ENCODE measurements around the gene MAN2B2. TPM values are rescaled to one million over a fixed set of nuclear protein-coding genes. Genes with fewer than 3 reads are reported as not detected.
A peak's percentile ranks its signal among the peaks of the same experiment; 100 is the strongest.

The MAN2B2 gene
- total RNA-seq, 1 donor from 2014 or later = 4.7 TPM

GRCh38 chr4:6565691-6566390, 9.1 kb upstream of the MAN2B2 start:
- DNase-seq (ENCODE audit: low read depth) (peak; percentile 69), FAIRE-seq (peak; percentile 76)
- Histone ChIP-seq H3K36me3 (ENCODE audit: control insufficient read depth, insufficient read depth, low read length) (no peaks in the 10 kb centered on the region), H3K4me3 (ENCODE audit: low read depth, low read length) (no peak overlapping the region), H3K27me3 (ENCODE audit: control insufficient read depth, insufficient read depth, low read length) (peaks cover 2% of the 10 kb centered on the region)
- TF ChIP-seq, protein P1, sequence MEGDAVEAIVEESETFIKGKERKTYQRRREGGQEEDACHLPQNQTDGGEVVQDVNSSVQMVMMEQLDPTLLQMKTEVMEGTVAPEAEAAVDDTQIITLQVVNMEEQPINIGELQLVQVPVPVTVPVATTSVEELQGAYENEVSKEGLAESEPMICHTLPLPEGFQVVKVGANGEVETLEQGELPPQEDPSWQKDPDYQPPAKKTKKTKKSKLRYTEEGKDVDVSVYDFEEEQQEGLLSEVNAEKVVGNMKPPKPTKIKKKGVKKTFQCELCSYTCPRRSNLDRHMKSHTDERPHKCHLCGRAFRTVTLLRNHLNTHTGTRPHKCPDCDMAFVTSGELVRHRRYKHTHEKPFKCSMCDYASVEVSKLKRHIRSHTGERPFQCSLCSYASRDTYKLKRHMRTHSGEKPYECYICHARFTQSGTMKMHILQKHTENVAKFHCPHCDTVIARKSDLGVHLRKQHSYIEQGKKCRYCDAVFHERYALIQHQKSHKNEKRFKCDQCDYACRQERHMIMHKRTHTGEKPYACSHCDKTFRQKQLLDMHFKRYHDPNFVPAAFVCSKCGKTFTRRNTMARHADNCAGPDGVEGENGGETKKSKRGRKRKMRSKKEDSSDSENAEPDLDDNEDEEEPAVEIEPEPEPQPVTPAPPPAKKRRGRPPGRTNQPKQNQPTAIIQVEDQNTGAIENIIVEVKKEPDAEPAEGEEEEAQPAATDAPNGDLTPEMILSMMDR (IDR thresholded peaks at IDR 0.05; ENCODE audit: insufficient read depth, low read length, severe bottlenecking) = no peak

DNA sequence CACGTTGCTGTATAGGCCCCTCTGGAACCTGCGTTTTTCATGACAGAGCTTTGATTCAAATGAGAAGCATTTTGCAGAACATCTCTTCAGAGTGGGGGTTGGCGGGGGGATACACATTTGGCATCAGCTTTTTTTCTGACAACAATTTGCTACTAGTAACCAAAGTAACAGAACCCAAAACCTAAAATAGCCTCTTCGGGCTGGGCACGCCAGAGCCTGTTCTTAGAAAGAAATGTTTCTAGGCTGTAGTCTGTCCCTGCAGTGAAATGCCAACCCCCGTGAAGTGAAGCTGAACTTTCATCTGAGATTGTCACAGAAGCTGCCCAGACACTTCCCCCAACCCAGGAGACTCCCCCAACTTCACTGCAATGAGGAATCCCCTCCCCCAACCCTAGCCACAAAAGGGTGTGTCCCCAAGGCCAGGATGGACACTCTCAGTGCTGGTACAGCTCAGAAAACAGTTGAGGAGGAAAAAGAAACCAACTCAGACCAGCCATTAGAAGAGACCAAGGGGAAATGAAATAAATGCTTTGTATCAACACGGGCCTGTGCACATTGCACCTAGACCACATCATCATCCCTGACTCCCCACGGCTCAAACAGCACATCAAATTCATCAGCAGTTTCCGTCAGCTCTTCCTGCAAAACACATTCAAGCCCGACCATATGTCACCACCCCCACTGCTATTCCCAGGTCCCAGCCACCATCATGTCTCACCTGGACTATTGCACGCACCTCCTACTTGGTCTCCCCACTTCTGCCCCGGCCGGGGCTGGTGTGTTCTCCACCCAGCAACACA, 8.4 kb upstream of the MAN2B2 start:
- Histone ChIP-seq H3K4me3 (ENCODE audit: low read depth, low read length) (no peak overlapping the region), H3K36me3 (ENCODE audit: control insufficient read depth, insufficient read depth, low read length) (no peaks in the 10 kb centered on the region), H3K27me3 (ENCODE audit: control insufficient read depth, insufficient read depth, low read length) (peaks cover 2% of the 10 kb centered on the region)
- TF ChIP-seq, protein P1 (IDR thresholded peaks at IDR 0.05; ENCODE audit: insufficient read depth, low read length, severe bottlenecking) = no peak
- DNase-seq (ENCODE audit: low read depth) (no peak), FAIRE-seq (no peak)

DNA sequence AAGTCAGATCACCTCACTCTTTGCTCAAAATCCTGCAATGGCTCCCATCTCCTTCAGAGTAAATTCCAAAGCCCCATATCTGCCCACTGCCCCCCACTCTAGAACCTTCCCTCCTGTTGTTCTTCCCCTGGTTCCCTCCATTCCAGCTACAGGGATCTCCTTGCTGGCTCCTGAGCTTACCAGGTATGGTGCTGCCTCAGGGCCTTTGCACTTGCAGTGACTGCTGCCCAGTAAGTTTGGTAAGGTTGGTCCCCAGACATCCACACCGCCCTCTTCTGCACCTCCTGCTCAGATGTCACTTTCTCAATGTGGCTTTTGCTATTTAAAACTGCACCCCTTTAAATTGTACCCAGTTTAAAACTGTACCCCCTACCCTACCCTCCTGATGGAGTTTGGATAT, 7.8 kb upstream of the MAN2B2 start:
- H3K27me3 ChIP-seq (ENCODE audit: control insufficient read depth, insufficient read depth, low read length) = no peaks in the 10 kb centered on the region
- TF ChIP-seq, protein P1 (IDR thresholded peaks at IDR 0.05; ENCODE audit: insufficient read depth, low read length, severe bottlenecking) = no peak
- no peak for FAIRE-seq

DNA sequence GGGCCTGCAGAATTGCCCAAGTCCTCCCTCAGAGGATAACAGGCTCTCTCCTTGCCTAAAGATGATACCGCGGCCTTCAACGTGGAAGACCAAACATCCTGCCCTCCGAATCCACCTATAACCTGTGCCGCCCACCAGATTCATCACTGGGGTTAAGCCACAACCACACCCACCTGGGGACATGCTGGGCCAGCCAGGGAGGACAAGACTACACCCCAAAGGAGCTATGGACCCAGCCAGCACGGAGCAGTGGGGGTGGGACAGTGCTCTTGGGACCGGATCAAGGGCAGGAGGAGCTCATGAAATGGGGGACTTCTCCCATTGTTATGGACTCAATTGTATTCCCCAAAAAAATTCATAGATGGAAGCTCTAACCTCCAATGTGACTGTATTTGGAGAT, 6.8 kb upstream of the MAN2B2 start:
- no peaks in the 10 kb centered on the region for H3K36me3 ChIP-seq (ENCODE audit: control insufficient read depth, insufficient read depth, low read length)
- H3K27me3 ChIP-seq (ENCODE audit: control insufficient read depth, insufficient read depth, low read length) = no peaks in the 10 kb centered on the region
- TF ChIP-seq, protein P1 (IDR thresholded peaks at IDR 0.05; ENCODE audit: insufficient read depth, low read length, severe bottlenecking) = no peak
- no peak for DNase-seq (ENCODE audit: low read depth)
- no peak overlapping the region for H3K4me3 ChIP-seq (ENCODE audit: low read depth, low read length)
- no peak for FAIRE-seq

More for the DNA sequence above, 7.8 kb upstream of the MAN2B2 start:
- Histone ChIP-seq H3K4me3 (ENCODE audit: low read depth, low read length) (no peak overlapping the region), H3K36me3 (ENCODE audit: control insufficient read depth, insufficient read depth, low read length) (no peaks in the 10 kb centered on the region)
- DNase-seq (ENCODE audit: low read depth) = no peak

DNA sequence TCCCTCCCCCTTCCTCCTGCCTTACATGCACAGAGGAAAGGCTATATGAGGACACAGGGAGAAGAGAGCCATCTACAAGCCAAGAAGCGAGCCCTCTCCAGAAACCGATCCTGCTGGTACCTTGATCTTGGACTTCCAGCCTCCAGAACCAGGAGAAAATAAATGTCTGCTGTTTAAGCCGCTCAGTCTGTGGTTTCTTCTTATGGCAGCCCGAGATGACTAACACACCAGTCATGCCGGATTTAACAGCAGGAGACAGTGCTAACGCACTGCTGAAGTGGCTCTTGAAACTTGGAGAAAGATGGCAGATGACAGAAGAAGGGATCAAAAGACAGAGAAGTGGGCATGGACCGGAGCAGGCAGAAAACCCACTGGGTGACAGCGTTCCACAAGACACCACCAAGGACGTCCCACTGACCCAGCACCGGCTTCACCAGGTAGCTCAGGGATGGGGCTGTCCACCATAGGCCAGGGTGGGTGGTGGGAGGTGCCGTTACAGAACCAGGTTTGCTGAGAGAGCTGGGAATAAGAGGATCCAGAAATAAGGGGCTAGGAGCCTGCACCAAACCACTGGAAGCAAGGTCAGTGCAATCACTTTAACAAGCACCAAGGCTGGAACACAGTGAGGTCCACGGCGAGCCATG, 6.2 kb upstream of the MAN2B2 start:
- peaks cover under 1% of the 10 kb centered on the region for H3K27me3 ChIP-seq (ENCODE audit: control insufficient read depth, insufficient read depth, low read length)
- TF ChIP-seq, protein P1 (IDR thresholded peaks at IDR 0.05; ENCODE audit: insufficient read depth, low read length, severe bottlenecking) = no peak
- DNase-seq (ENCODE audit: low read depth) = peak; percentile 79
- peak; percentile 94 for FAIRE-seq
- H3K36me3 ChIP-seq (ENCODE audit: control insufficient read depth, insufficient read depth, low read length) = no peaks in the 10 kb centered on the region
- H3K4me3 ChIP-seq (ENCODE audit: low read depth, low read length) = no peak overlapping the region
